HCT116 (cell line): ENCODE data around the gene ANKRD23.

Experiments used
- CEBPB ChIP-seq: IDR thresholded peaks from 2 replicates; pipeline ENCODE4 v1.6.1; 2012; ENCODE audit warnings: low read depth
- CTCF ChIP-seq, 3 experiments: fragments of 200-600 bp in 1 of 3; sonication (generic) in 1 of 3; IDR thresholded peaks in 2 of 3; conservative IDR thresholded peaks in 1 of 3; 2 replicates each; pipeline ENCODE4 v1.5.1; 2012 to 2017; ENCODE audit warnings: low read depth in 2 of 3, low read length in 2 of 3, antibody characterized with exemption in 1 of 3, borderline replicate concordance in 1 of 3, control low read depth in 1 of 3, mild to moderate bottlenecking in 1 of 3, mixed read lengths in 1 of 3, mixed run types in 1 of 3, moderate library complexity in 1 of 3; ENCODE audit not compliant: insufficient read depth in 1 of 3
- JUND ChIP-seq: IDR thresholded peaks from 2 replicates; pipeline ENCODE4 v1.6.1; 2012
- POLR2A ChIP-seq: IDR thresholded peaks from 2 replicates; pipeline ENCODE4 v1.7.0; 2011; ENCODE audit warnings: borderline replicate concordance; ENCODE audit not compliant: insufficient read depth, insufficient read length; ENCODE audit errors: extremely low read depth
- ZBTB33 ChIP-seq: IDR thresholded peaks from 2 replicates; pipeline ENCODE4 v1.6.1; 2011; ENCODE audit warnings: mild to moderate bottlenecking, low read length, moderate library complexity; ENCODE audit not compliant: insufficient replicate concordance; ENCODE audit errors: extremely low read depth
- ZFX ChIP-seq: fragments of 450-650 bp; IDR thresholded peaks from 2 replicates; pipeline ENCODE4 v1.6.1; 2017
- ZNF274 ChIP-seq: fragments of 200-500 bp; sonication (Bioruptor generic); IDR thresholded peaks from 2 replicates; pipeline ENCODE4 v1.6.1; 2014; ENCODE audit warnings: mild to moderate bottlenecking, low read depth, low read length, inconsistent platforms

- TF ChIP-seq CTCF (IDR thresholded peaks at IDR 0.05 in 2 of 3, conservative IDR thresholded peaks at IDR 0.05 in 1 of 3; ENCODE audit: borderline replicate concordance in 1 of 3, insufficient read depth in 1 of 3, low read depth in 2 of 3, low read length in 2 of 3) (peak in 2 of 3 experiments; percentile 43 to 62; a peak in 4 of 6 replicates), CEBPB (no peak), JUND (no peak), ZBTB33 (no peak), ZFX (peak; percentile 86; the same call in 1 of the 2 replicates), POLR2A (peak; percentile 45), ZNF274 (no peak)
These were observed 27.5 kb downstream of the ANKRD23 start, which contains the start of gene CNNM3 for GRCh38 chr2:96816127-96816835.
